H1 (cell line): ENCODE results near the gene WDR49. TPM values are rescaled to one million over a fixed set of nuclear protein-coding genes. Genes with fewer than 3 reads are reported as not detected.

Source experiments
- CTCF ChIA-PET: fragments of 300-600 bp; sonication (Branson Sonifier 250); formaldehyde crosslinking; loops from one replicate; lab custom pipeline; 2021; ENCODE audit not compliant: partially characterized antibody; lab: Charles Lee
- POLR2A ChIA-PET: fragments of 300-600 bp; sonication (Branson Sonifier 250); formaldehyde crosslinking; loops from one replicate; lab custom pipeline; 2021; ENCODE audit warnings: inconsistent platforms; ENCODE audit not compliant: partially characterized antibody; lab: Charles Lee
- DNase-seq, 2 experiments: peaks; one replicate each; pipeline versions ENCODE4 v3.0.0 to v3.0.0-alpha.2; 2010 to 2022; ENCODE audit warnings: low spot score in 2 of 2, low read depth in 1 of 2, mixed read lengths in 1 of 2
- FAIRE-seq: peaks from 2 replicates; lab custom pipeline; 2011; peaks lifted over from hg19 to GRCh38; lab: Jason Lieb, UNC
- H2AFZ ChIP-seq: 2 replicates; pipeline ENCODE4 v1.8.1; 2012; ENCODE audit warnings: low read length, inconsistent platforms
- H2AK5ac ChIP-seq: 2 replicates; pipeline ENCODE4 v1.6.1; 2013; ENCODE audit warnings: low read depth, low read length
- H2BK120ac ChIP-seq: replicated peaks from 2 replicates; pipeline ENCODE3; 2013; ENCODE audit warnings: low read depth, low read length, inconsistent platforms
- H2BK12ac ChIP-seq: 2 replicates; pipeline ENCODE4 v1.6.1; 2013; ENCODE audit warnings: low read depth, low read length
- H2BK15ac ChIP-seq: 2 replicates; pipeline ENCODE4 v1.6.1; 2013; ENCODE audit warnings: low read length
- H2BK20ac ChIP-seq: 2 replicates; pipeline ENCODE4 v1.6.1; 2013; ENCODE audit warnings: low read length
- H2BK5ac ChIP-seq: 2 replicates; pipeline ENCODE4 v1.6.1; 2013; ENCODE audit warnings: low read depth, low read length
- H3K14ac ChIP-seq: 2 replicates; pipeline ENCODE4 v1.6.1; 2013; ENCODE audit warnings: inconsistent platforms; ENCODE audit not compliant: insufficient read length
- H3K18ac ChIP-seq: 2 replicates; pipeline ENCODE4 v1.6.1; 2013; ENCODE audit warnings: low read length; ENCODE audit errors: extremely low read depth
- H3K23ac ChIP-seq: 2 replicates; pipeline ENCODE4 v1.6.1; 2013; ENCODE audit warnings: inconsistent platforms; ENCODE audit not compliant: insufficient read length
- H3K23me2 ChIP-seq: 2 replicates; pipeline ENCODE4 v1.6.1; 2013; ENCODE audit warnings: low read depth, low read length
- H3K27ac ChIP-seq: 2 replicates; pipeline ENCODE4 v1.6.1; 2011; ENCODE audit warnings: low read depth, low read length, inconsistent platforms
- H3K27me3 ChIP-seq, 4 experiments: replicated peaks in 1 of 4; 1 replicate in 1 of 4; 2 replicates in 3 of 4; pipeline versions ENCODE4 v1.6.1 to v1.8.1; 2011 to 2013; ENCODE audit warnings: low read length in 3 of 4, mild to moderate bottlenecking in 3 of 4, inconsistent platforms in 2 of 4, mixed read lengths in 2 of 4, moderate library complexity in 1 of 4; ENCODE audit not compliant: control insufficient read depth in 3 of 4, insufficient read depth in 3 of 4; ENCODE audit errors: extremely low read depth in 1 of 4
- H3K36me3 ChIP-seq, 4 experiments: 2 replicates each; pipeline versions ENCODE4 v1.6.1 to v1.8.1; 2011 to 2013; ENCODE audit warnings: mild to moderate bottlenecking in 4 of 4, low read length in 3 of 4, moderate library complexity in 2 of 4, control low read depth in 1 of 4, inconsistent platforms in 1 of 4; ENCODE audit not compliant: insufficient read depth in 4 of 4, control insufficient read depth in 2 of 4
- H3K4ac ChIP-seq: replicated peaks from 2 replicates; pipeline ENCODE3; 2013; ENCODE audit warnings: low read length, low read depth, mixed read lengths, inconsistent platforms; ENCODE audit not compliant: insufficient read length
- H3K4me1 ChIP-seq, 4 experiments: replicated peaks in 1 of 4; 1 replicate in 1 of 4; 2 replicates in 3 of 4; pipeline versions ENCODE4 v1.6.1 to v1.8.1; 2011 to 2013; ENCODE audit warnings: low read length in 3 of 4, inconsistent platforms in 2 of 4, mixed read lengths in 1 of 4; ENCODE audit not compliant: insufficient read depth in 4 of 4, control insufficient read depth in 3 of 4
- H3K4me2 ChIP-seq, 2 experiments: 2 replicates each; pipeline versions ENCODE4 v1.6.1 to v1.8.1; 2011 to 2013; ENCODE audit warnings: low read depth in 2 of 2, low read length in 2 of 2, control low read depth in 1 of 2, inconsistent platforms in 1 of 2, mild to moderate bottlenecking in 1 of 2; ENCODE audit not compliant: insufficient read depth in 1 of 2
- H3K4me3 ChIP-seq, 4 experiments: fragments of 200-600, 300-600 bp in 1 of 4; sonication (generic), shearing (Covaris generic), sonication (Bioruptor Twin) in 1 of 4; 2 replicates each; pipeline versions ENCODE4 v1.5.1 to v1.8.1; 2011 to 2016; ENCODE audit warnings: low read length in 4 of 4, low read depth in 3 of 4, control low read depth in 2 of 4, inconsistent platforms in 2 of 4, mild to moderate bottlenecking in 2 of 4, mixed read lengths in 1 of 4, moderate library complexity in 1 of 4; ENCODE audit not compliant: insufficient read depth in 2 of 4; ENCODE audit errors: extremely low read depth in 1 of 4
- H3K56ac ChIP-seq: replicated peaks from 2 replicates; pipeline ENCODE3; 2013; ENCODE audit warnings: low read depth, mild to moderate bottlenecking, mixed read lengths, low read length, inconsistent platforms; ENCODE audit not compliant: insufficient read length
- H3K79me1 ChIP-seq: 2 replicates; pipeline ENCODE4 v1.6.1; 2013; ENCODE audit warnings: low read depth, low read length, control low read depth
- H3K79me2 ChIP-seq, 2 experiments: 2 replicates each; pipeline versions ENCODE4 v1.6.1 to v1.8.1; 2012 to 2013; ENCODE audit warnings: low read length in 2 of 2, mild to moderate bottlenecking in 2 of 2, inconsistent platforms in 1 of 2; ENCODE audit not compliant: insufficient read depth in 2 of 2, control insufficient read depth in 1 of 2
- H3K9ac ChIP-seq, 4 experiments: replicated peaks in 1 of 4; 1 replicate in 1 of 4; 2 replicates in 3 of 4; pipeline versions ENCODE4 v1.6.1 to v1.8.1; 2011 to 2013; ENCODE audit warnings: low read depth in 3 of 4, low read length in 3 of 4, control low read depth in 2 of 4, mild to moderate bottlenecking in 2 of 4, moderate library complexity in 2 of 4, inconsistent platforms in 1 of 4; ENCODE audit errors: extremely low read depth in 1 of 4
- H3K9me3 ChIP-seq, 2 experiments: 2 replicates each; pipeline versions ENCODE4 v1.6.1 to v1.8.1; 2012 to 2013; ENCODE audit warnings: mild to moderate bottlenecking in 2 of 2, moderate library complexity in 2 of 2, control low read depth in 1 of 2, inconsistent platforms in 1 of 2, low read depth in 1 of 2, low read length in 1 of 2, mixed read lengths in 1 of 2; ENCODE audit not compliant: insufficient read depth in 2 of 2
- H4K20me1 ChIP-seq, 2 experiments: replicated peaks in 1 of 2; 2 replicates each; pipeline versions ENCODE3 to v1.8.1; 2011 to 2013; ENCODE audit warnings: inconsistent platforms in 2 of 2, low read length in 2 of 2, mild to moderate bottlenecking in 1 of 2; ENCODE audit not compliant: insufficient read depth in 2 of 2, control insufficient read depth in 1 of 2
- H4K5ac ChIP-seq: 2 replicates; pipeline ENCODE4 v1.6.1; 2013; ENCODE audit warnings: low read length, low read depth, mixed read lengths, inconsistent platforms; ENCODE audit not compliant: insufficient read length
- H4K8ac ChIP-seq: 2 replicates; pipeline ENCODE4 v1.8.0; 2013; ENCODE audit warnings: mild to moderate bottlenecking, moderate library complexity, low read length, inconsistent platforms; ENCODE audit not compliant: insufficient read depth; ENCODE audit errors: extremely low read depth
- H4K91ac ChIP-seq: replicated peaks from 2 replicates; pipeline ENCODE3; 2013; ENCODE audit warnings: low read length, mixed read lengths, inconsistent platforms; ENCODE audit not compliant: insufficient read length
- NANOG ChIP-seq: IDR thresholded peaks from 2 replicates; pipeline ENCODE4 v1.6.1; 2011; ENCODE audit warnings: low read length, low read depth, mild to moderate bottlenecking, inconsistent platforms; ENCODE audit not compliant: insufficient read depth, poor library complexity, severe bottlenecking
- TAF1 ChIP-seq: IDR thresholded peaks from 2 replicates; pipeline ENCODE4 v1.6.1; 2011; ENCODE audit warnings: mild to moderate bottlenecking, low read depth, low read length
- polyA plus RNA-seq, 7 experiments: library from polyadenylated mRNA; depleted of rRNA in 3 of 7; stranded (reverse) in 5 of 7; unstranded in 2 of 7; fragments of >200 nt in 5 of 7; fragments of 200-250 nt in 2 of 7; gene quantifications; 1 replicate in 5 of 7; 2 replicates in 1 of 7; 4 replicates in 1 of 7; pipeline versions ENCODE4 v1.2.1 to v1.2.3, GENCODE V29; 2011 to 2013; ENCODE audit warnings: missing spikeins in 2 of 7, mixed read lengths in 2 of 7
- total RNA-seq: library from RNA; stranded (reverse); fragmentation: NEBNext Ultra II Directional; extraction: Animal tissue kit (Norgen Biotek cat#: 25700); gene quantifications from 2 replicates; pipeline ENCODE4 v1.2.1, GENCODE V29; 2021

Gene WDR49
- total and polyA plus RNA-seq, 2 of the 8 experiments (the other 6 are each of a cell fraction or from before 2014, with no cell fraction given): 0.50 to 1.7 TPM

- TF ChIP-seq TAF1: no peak
- TF ChIP-seq NANOG: peak; percentile 67
- Histone ChIP-seq H2BK20ac (no peak overlapping the region), H3K4me1 (peaks cover 0 to 8% (median 6%) of the 10 kb centered on the region in 4 experiments; a peak in 5 of 7 replicates), H2BK120ac (no peak overlapping the region), H3K4ac (no peak overlapping the region), H2BK5ac (no peak overlapping the region), H3K27ac (no peak overlapping the region), H3K27me3 (peaks cover 0 to 1% (median 0%) of the 10 kb centered on the region in 4 experiments; a peak in 1 of 7 replicates), H3K4me3 (no peak overlapping the region), H2AFZ (no peak overlapping the region), H3K23me2 (no peaks in the 10 kb centered on the region; the same call in 1 of the 2 replicates), H3K23ac (no peak overlapping the region), H4K8ac (no peak overlapping the region), H3K14ac (no peak overlapping the region), H2BK15ac (no peak overlapping the region), H3K9ac (no peak overlapping the region), H3K79me1 (no peaks in the 10 kb centered on the region), H3K36me3 (no peaks in the 10 kb centered on the region), H4K91ac (no peak overlapping the region), H3K9me3 (no peaks in the 10 kb centered on the region), H3K4me2 (0 out of 4 replicates have a peak overlapping the region, but pooled peaks of 1 of the 2 experiments have one; percentile 12), H3K79me2 (no peaks in the 10 kb centered on the region), H4K5ac (no peak overlapping the region), H2BK12ac (no peak overlapping the region), H2AK5ac (no peak overlapping the region), H3K56ac (no peak overlapping the region), H4K20me1 (no peaks in the 10 kb centered on the region), H3K18ac (no peak overlapping the region)
- no peak for DNase-seq
- no peak for FAIRE-seq
- CTCF ChIA-PET: interaction anchor here (0.6 to 2.3 kb wide), 10 partner anchors 8 to 666 kb away, joined by 3 to 11 read pairs (median 3); no protein-coding TSS in a partner anchor
- POLR2A ChIA-PET: no interaction called here
Measured at GRCh38 chr3:167491621-167492020, 162.1 kb downstream of the WDR49 start.
